Lower lobe of right lung (tissue), 2 donors: ENCODE results near the gene SHLD1. TPM values are rescaled to one million over a fixed set of nuclear protein-coding genes. Genes with fewer than 3 reads are reported as not detected.
A peak's percentile ranks its signal among the peaks of the same experiment; 100 is the strongest.

Experiments
- ATAC-seq, 2 donors: fragments of 200-7000 bp; cut with Tn5 transposase; one replicate each; pipeline ENCODE4 v1.9.1; 2020 to 2022; ENCODE audit warnings: mild to moderate bottlenecking in 2 of 2, moderate library complexity in 2 of 2
- DNase-seq: peaks from one replicate; pipeline ENCODE4 v3.0.0-alpha.2; 2020
- H3K27ac ChIP-seq: fragments of 200-600 bp; one replicate; pipeline ENCODE4 v1.8.0; 2022
- H3K27me3 ChIP-seq: fragments of 200-600 bp; one replicate; pipeline ENCODE4 v1.8.0; 2022; ENCODE audit warnings: low read depth
- H3K36me3 ChIP-seq: fragments of 200-600 bp; one replicate; pipeline ENCODE4 v1.8.0; 2022; ENCODE audit warnings: mild to moderate bottlenecking
- H3K4me1 ChIP-seq: fragments of 200-600 bp; one replicate; pipeline ENCODE4 v1.8.0; 2022
- H3K4me3 ChIP-seq: fragments of 200-600 bp; one replicate; pipeline ENCODE4 v1.8.0; 2022; ENCODE audit warnings: mild to moderate bottlenecking
- H3K9me3 ChIP-seq: fragments of 200-600 bp; one replicate; pipeline ENCODE4 v1.8.0; 2022
- CTCF ChIP-seq: fragments of 200-600 bp; IDR thresholded peaks from one replicate; pipeline ENCODE4 v1.8.0; 2022; ENCODE audit warnings: antibody characterized with exemption, mild to moderate bottlenecking
- intact Hi-C: fragments of 100-400 bp; cut with DNase I; formaldehyde crosslinking; loops from one replicate; pipeline ENCODE4 v1.11.0; 2022
- total RNA-seq: library from RNA; stranded (reverse); fragmentation: NEBNext Ultra II Directional; extraction: Animal tissue kit (Norgen Biotek cat#: 25700); gene quantifications from one replicate; pipeline ENCODE4 v1.2.1, GENCODE V29; 2021
- donor health status: DM: no; HTN: yes; CAD: no; lungs with severe emphysema.

Gene SHLD1
- total RNA-seq, 1 donor from 2014 or later: 6.0 TPM

- no peak overlapping the region for H3K27ac ChIP-seq
- H3K36me3 ChIP-seq: peaks cover 6% of the 10 kb centered on the region
- H3K4me3 ChIP-seq: no peak overlapping the region
- DNase-seq (no peak), ATAC-seq (peak; percentile 64 to 72)
- no peaks in the 10 kb centered on the region for H3K9me3 ChIP-seq
- H3K4me1 ChIP-seq: peaks cover 11% of the 10 kb centered on the region
- no peak for TF ChIP-seq CTCF
- H3K27me3 ChIP-seq: no peaks in the 10 kb centered on the region
- intact Hi-C loops: no loop called here
Observed at GRCh38 chr20:5863040-5863833, 113.0 kb downstream of the SHLD1 start.

GRCh38 chr20:5864428-5864827 lies 114.2 kb downstream of the SHLD1 start:
- intact Hi-C loops: no loop called here
- H3K27me3 ChIP-seq: no peaks in the 10 kb centered on the region
- no peaks in the 10 kb centered on the region for H3K9me3 ChIP-seq
- H3K4me3 ChIP-seq: no peak overlapping the region
- H3K4me1 ChIP-seq: peaks cover 11% of the 10 kb centered on the region
- peaks cover 6% of the 10 kb centered on the region for H3K36me3 ChIP-seq
- ATAC-seq (peak in 1 of 2 donors; percentile 27), DNase-seq (no peak)
- no peak overlapping the region for H3K27ac ChIP-seq
- TF ChIP-seq CTCF: no peak

- Histone ChIP-seq H3K36me3 (peaks cover 6% of the 10 kb centered on the region), H3K4me1 (peaks cover 11% of the 10 kb centered on the region), H3K27ac (no peak overlapping the region), H3K27me3 (no peaks in the 10 kb centered on the region), H3K9me3 (no peaks in the 10 kb centered on the region), H3K4me3 (no peak overlapping the region)
- DNase-seq (no peak), ATAC-seq (no peak)
- intact Hi-C loops: no loop called here
- TF ChIP-seq CTCF: no peak
Observed at GRCh38 chr20:5864873-5865587, 114.8 kb downstream of the SHLD1 start.

GRCh38 chr20:5865604-5866003 lies 115.4 kb downstream of the SHLD1 start:
- Histone ChIP-seq H3K36me3 (peaks cover 6% of the 10 kb centered on the region), H3K4me3 (no peak overlapping the region), H3K27me3 (no peaks in the 10 kb centered on the region), H3K27ac (no peak overlapping the region), H3K9me3 (no peaks in the 10 kb centered on the region), H3K4me1 (peaks cover 11% of the 10 kb centered on the region)
- no peak for ATAC-seq
- intact Hi-C loops: no loop called here
- TF ChIP-seq CTCF: no peak
- no peak for DNase-seq

- no peaks in the 10 kb centered on the region for H3K9me3 ChIP-seq
- DNase-seq: no peak
- H3K4me3 ChIP-seq: no peak overlapping the region
- H3K36me3 ChIP-seq: no peaks in the 10 kb centered on the region
- ATAC-seq: no peak
- no peak for TF ChIP-seq CTCF
- no peaks in the 10 kb centered on the region for H3K27me3 ChIP-seq
- intact Hi-C loops: no loop called here
- no peaks in the 10 kb centered on the region for H3K4me1 ChIP-seq
- no peak overlapping the region for H3K27ac ChIP-seq
Observed at GRCh38 chr20:5870568-5870981, 120.4 kb downstream of the SHLD1 start.
